K562 (cell line): ENCODE results near the gene LGI4. TPM values are rescaled to one million over a fixed set of nuclear protein-coding genes. Genes with fewer than 3 reads are reported as not detected.

ENCODE experiments used
- ATAC-seq: fragments of 200-7000 bp; cut with Tn5 transposase; 3 replicates; pipeline ENCODE4 v1.9.1; 2020; ENCODE audit warnings: moderate library complexity
- BruUV-seq: library from RNA; stranded (reverse); fragments of 400-500 nt; replicated peaks from 2 replicates; lab custom pipeline; 2021; lab: Mats Ljungman, UMichigan
- CTCF ChIA-PET: fragments of 300-600 bp; formaldehyde crosslinking; extraction: SDS; loops from one replicate; lab custom pipeline; 2021; ENCODE audit warnings: low intra/inter-chr PET ratio; lab: Yijun Ruan, JAX
- POLR2A ChIA-PET: fragments of 300-600, 350-650 bp; sonication (Branson Sonifier 250); formaldehyde crosslinking; extraction: SDS; loops from one replicate; lab custom pipeline; 2021; ENCODE audit warnings: antibody characterized with exemption, inconsistent platforms; lab: Yijun Ruan, JAX
- DNase-seq, 4 experiments: peaks; one replicate each; pipeline versions ENCODE4 v3.0.0 to v3.0.0-alpha.2; 2011 to 2018; ENCODE audit warnings: low spot score in 3 of 4, mixed read lengths in 3 of 4; ENCODE audit errors: extremely low read depth in 1 of 4
- FAIRE-seq: peaks from 2 replicates; lab custom pipeline; 2011; peaks lifted over from hg19 to GRCh38; lab: Jason Lieb, UNC
- H2AFZ ChIP-seq: 2 replicates; pipeline ENCODE4 v1.6.0; 2011; ENCODE audit warnings: low read depth, low read length, control low read depth, inconsistent platforms
- H3K27ac ChIP-seq: fragments of 200-600 bp; 3 replicates; pipeline ENCODE4 v1.8.0; 2011; ENCODE audit warnings: low read depth, mild to moderate bottlenecking, control low read depth, inconsistent platforms, low read length, moderate library complexity, mixed read lengths; ENCODE audit errors: extremely low read depth
- H3K27me3 ChIP-seq, 2 experiments: fragments of 300-600 bp in 1 of 2; 2 replicates in 1 of 2; 3 replicates in 1 of 2; pipeline versions ENCODE4 v1.6.0 to v1.8.0; 2011; ENCODE audit warnings: inconsistent platforms in 2 of 2, low read length in 2 of 2, mild to moderate bottlenecking in 1 of 2, mixed read lengths in 1 of 2, moderate library complexity in 1 of 2; ENCODE audit not compliant: control insufficient read depth in 2 of 2, insufficient read depth in 2 of 2
- H3K36me3 ChIP-seq: fragments of 300-600 bp; 3 replicates; pipeline ENCODE4 v1.8.0; 2011; ENCODE audit warnings: mild to moderate bottlenecking, low read length, inconsistent platforms; ENCODE audit not compliant: control insufficient read depth, insufficient read depth
- H3K4me1 ChIP-seq, 2 experiments: fragments of 200-600 bp in 1 of 2; replicated peaks in 1 of 2; 2 replicates in 1 of 2; 3 replicates in 1 of 2; pipeline versions ENCODE4 v1.5.1 to v1.8.0; 2011; ENCODE audit warnings: inconsistent platforms in 2 of 2, low read length in 2 of 2, mild to moderate bottlenecking in 1 of 2, mixed read lengths in 1 of 2, moderate library complexity in 1 of 2; ENCODE audit not compliant: control insufficient read depth in 2 of 2, insufficient read depth in 2 of 2
- H3K4me2 ChIP-seq: 2 replicates; pipeline ENCODE4 v1.6.1; 2011; ENCODE audit warnings: low read length, control low read depth, inconsistent platforms, mixed read lengths; ENCODE audit not compliant: insufficient read depth
- H3K4me3 ChIP-seq: fragments of 200-600 bp; sonication (generic), shearing (Covaris generic); 2 replicates; pipeline ENCODE4 v1.5.1; 2016; ENCODE audit warnings: control low read depth, inconsistent platforms
- H3K79me2 ChIP-seq: fragments of 200-600 bp; 3 replicates; pipeline ENCODE4 v1.8.0; 2011; ENCODE audit warnings: low read length, inconsistent platforms; ENCODE audit not compliant: control insufficient read depth, insufficient read depth
- H3K9ac ChIP-seq, 2 experiments: 2 replicates each; pipeline versions ENCODE4 v1.6.0 to v1.6.1; 2011; ENCODE audit warnings: low read depth in 2 of 2, low read length in 2 of 2, control low read depth in 1 of 2, inconsistent platforms in 1 of 2, mild to moderate bottlenecking in 1 of 2, mixed read lengths in 1 of 2; ENCODE audit not compliant: insufficient read depth in 1 of 2
- H3K9me1 ChIP-seq: one replicate; pipeline ENCODE4 v1.6.0; 2011; ENCODE audit warnings: inconsistent platforms, mild to moderate bottlenecking, low read length, moderate library complexity; ENCODE audit not compliant: control insufficient read depth, insufficient read depth
- H3K9me3 ChIP-seq: replicated peaks from 2 replicates; pipeline ENCODE4 v1.5.1; 2011; ENCODE audit warnings: low read depth, low read length, inconsistent platforms; ENCODE audit not compliant: control insufficient read depth, insufficient read depth
- H4K20me1 ChIP-seq: replicated peaks from 2 replicates; pipeline ENCODE4 v1.6.1; 2011; ENCODE audit warnings: low read length, inconsistent platforms, mixed read lengths; ENCODE audit not compliant: control insufficient read depth, insufficient read depth
- ARID1B ChIP-seq: fragments of 450-650 bp; IDR thresholded peaks from 2 replicates; pipeline ENCODE4 v1.6.1; 2016; ENCODE audit warnings: antibody characterized with exemption, mild to moderate bottlenecking, inconsistent platforms
- EP300 ChIP-seq: IDR thresholded peaks from 2 replicates; pipeline ENCODE4 v1.6.1; 2012; ENCODE audit warnings: low read length, improper control_type of control experiment
- NFIX ChIP-seq: fragments of 250-450 bp; sonication (Bioruptor Pico); IDR thresholded peaks from 2 replicates; pipeline ENCODE4 v1.4.0; 2020; ENCODE audit warnings: low read depth, mild to moderate bottlenecking, moderate library complexity
- ZNF217 ChIP-seq: sonication (generic); formaldehyde crosslinking; IDR thresholded peaks from 2 replicates; pipeline ENCODE4 v1.8.0; 2022; ENCODE audit warnings: mild to moderate bottlenecking, missing genetic modification reagents
- WGBS: fragments of 100-300 bp; shearing (Covaris generic); methylation state at CpG from one replicate; pipeline ENCODE4 v1.1.6; 2016; ENCODE audit warnings: low coverage, mixed read lengths; ENCODE audit not compliant: insufficient coverage; ENCODE audit errors: missing lambda C conversion rate; 5-methylcytosine and 5-hydroxymethylcytosine counted together
- in situ Hi-C: fragments of 300-500 bp; cut with MboI; formaldehyde crosslinking; loops from 4 replicates; pipeline ENCODE4 v1.15.0; 2018; ENCODE audit warnings: inconsistent platforms, mixed read lengths
- intact Hi-C: fragments of 100-400 bp; cut with micrococcal nuclease; formaldehyde crosslinking; loops from 2 replicates; pipeline ENCODE4 v1.14.2; 2022
- polyA plus RNA-seq, 8 experiments: library from polyadenylated mRNA; depleted of rRNA in 4 of 8; stranded (reverse) in 5 of 8; unstranded in 3 of 8; fragments of >200 nt; fragmentation: Nextera tagmentation in 2 of 8; fragmentation: Illumina TruSeq in 1 of 8; extraction: Ambion mirVana in 2 of 8; extraction: Trizol in 1 of 8; gene quantifications; 2 replicates each; pipeline versions ENCODE4 v1.2.1 to v1.2.3, GENCODE V29; 2011 to 2014; ENCODE audit warnings: inconsistent platforms in 1 of 8, missing spikeins in 1 of 8
- total RNA-seq, 7 experiments: library from RNA; depleted of rRNA in 6 of 7; stranded (reverse); fragments of >200 nt in 6 of 7; fragmentation: Illumina TruSeq in 2 of 7; extraction: Trizol in 2 of 7; gene quantifications; 2 replicates each; pipeline versions ENCODE4 v1.2.1 to v1.2.3, GENCODE V29; 2011 to 2021; ENCODE audit warnings: low replicate concordance in 1 of 7
- TF ChIP-seq, protein P1 (sequence below): fragments of 200-800 bp; sonication (Bioruptor generic); IDR thresholded peaks from 2 replicates; pipeline ENCODE4 v1.6.1; 2016; ENCODE audit warnings: missing genetic modification characterization, missing compliant biosample characterization
- TF ChIP-seq, protein P2 (sequence below): fragments of 250-450 bp; sonication (Bioruptor Pico); IDR thresholded peaks from 2 replicates; pipeline ENCODE4 v1.4.0; 2020; ENCODE audit warnings: borderline replicate concordance
- TF ChIP-seq, protein P3 (sequence below): sonication (generic); formaldehyde crosslinking; IDR thresholded peaks from 2 replicates; pipeline ENCODE4 v1.8.0; 2022; ENCODE audit warnings: mild to moderate bottlenecking, missing genetic modification reagents
- TF ChIP-seq, protein P4 (sequence below): fragments of 450-650 bp; IDR thresholded peaks from 2 replicates; pipeline ENCODE4 v1.6.1; 2014; ENCODE audit warnings: low read depth, mild to moderate bottlenecking, moderate library complexity, borderline replicate concordance

The LGI4 gene
- total and polyA plus RNA-seq, 9 of the 15 experiments (the other 6 are each of a cell fraction or from before 2014, with no cell fraction given): 0.14 to 0.30 (median 0.24) TPM; not detected in 4

DNA sequence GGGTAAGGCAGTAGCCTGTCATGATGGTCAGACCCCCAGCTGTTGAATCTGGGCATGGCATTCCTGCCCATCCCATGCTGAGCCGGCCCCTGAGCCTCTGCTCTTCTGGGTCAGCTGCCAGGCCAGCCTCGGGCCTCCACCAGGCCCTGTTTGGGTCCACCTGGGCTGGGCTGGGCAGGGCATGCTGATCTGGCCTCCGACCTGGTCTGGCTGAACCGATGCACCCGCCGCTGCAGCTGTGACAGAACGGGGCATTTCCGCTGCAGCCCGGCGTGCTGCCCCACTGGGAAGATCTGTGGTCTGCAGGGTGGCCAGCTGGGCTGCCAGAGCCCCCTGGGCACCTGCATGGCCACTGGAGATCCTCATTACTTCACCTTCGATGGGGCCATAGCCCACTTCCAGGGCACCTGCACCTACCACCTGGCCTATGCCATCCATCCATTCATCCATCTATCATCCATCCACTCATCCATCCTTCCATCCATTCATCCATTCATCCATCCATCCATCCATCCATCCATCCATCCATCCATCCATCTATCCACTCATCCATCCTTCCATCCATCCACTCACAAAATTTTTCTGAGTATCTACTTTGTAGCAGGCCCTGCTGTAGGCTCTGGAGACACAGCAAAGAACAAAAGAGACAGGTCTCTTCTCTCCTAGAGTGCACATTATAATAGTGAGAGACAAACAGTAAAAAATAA is 40.8 kb downstream of the LGI4 start:
- no peak for FAIRE-seq
- Histone ChIP-seq H3K79me2 (no peaks in the 10 kb centered on the region), H3K9me3 (no peaks in the 10 kb centered on the region), H3K9ac (peak overlapping the region in 1 of 2 experiments; percentile 66; a peak in 2 of 4 replicates), H3K27ac (no peak overlapping the region), H4K20me1 (no peaks in the 10 kb centered on the region), H3K36me3 (no peaks in the 10 kb centered on the region), H3K4me2 (no peak overlapping the region), H3K9me1 (no peaks in the 10 kb centered on the region), H2AFZ (no peak overlapping the region), H3K4me1 (peaks cover 12 to 47% of the 10 kb centered on the region in 2 experiments; a peak in 4 of 5 replicates), H3K4me3 (no peak overlapping the region), H3K27me3 (no peaks in the 10 kb centered on the region)
- ChIA-PET CTCF (interaction anchor here (0.6 kb wide), 1 partner anchor 95 kb away, joined by 3 read pairs; no protein-coding TSS in a partner anchor), POLR2A (interaction anchor here (1.0 kb wide), 1 partner anchor 50 kb away, joined by 4 read pairs; no protein-coding TSS in a partner anchor)
- 76% methylated on average over 11 of the region's 11 CpGs for WGBS
- no peak for ATAC-seq
- in situ Hi-C loops: no loop called here
- BruUV-seq: no TSS peak
- intact Hi-C loops: loop anchor here (10.0 kb wide), 1 partner anchor 49 kb away; the partner anchor contains the start of gene HPN
- DNase-seq: no peak
- TF ChIP-seq ARID1B: no peak
- no peak for TF ChIP-seq EP300
- TF ChIP-seq, protein P1, sequence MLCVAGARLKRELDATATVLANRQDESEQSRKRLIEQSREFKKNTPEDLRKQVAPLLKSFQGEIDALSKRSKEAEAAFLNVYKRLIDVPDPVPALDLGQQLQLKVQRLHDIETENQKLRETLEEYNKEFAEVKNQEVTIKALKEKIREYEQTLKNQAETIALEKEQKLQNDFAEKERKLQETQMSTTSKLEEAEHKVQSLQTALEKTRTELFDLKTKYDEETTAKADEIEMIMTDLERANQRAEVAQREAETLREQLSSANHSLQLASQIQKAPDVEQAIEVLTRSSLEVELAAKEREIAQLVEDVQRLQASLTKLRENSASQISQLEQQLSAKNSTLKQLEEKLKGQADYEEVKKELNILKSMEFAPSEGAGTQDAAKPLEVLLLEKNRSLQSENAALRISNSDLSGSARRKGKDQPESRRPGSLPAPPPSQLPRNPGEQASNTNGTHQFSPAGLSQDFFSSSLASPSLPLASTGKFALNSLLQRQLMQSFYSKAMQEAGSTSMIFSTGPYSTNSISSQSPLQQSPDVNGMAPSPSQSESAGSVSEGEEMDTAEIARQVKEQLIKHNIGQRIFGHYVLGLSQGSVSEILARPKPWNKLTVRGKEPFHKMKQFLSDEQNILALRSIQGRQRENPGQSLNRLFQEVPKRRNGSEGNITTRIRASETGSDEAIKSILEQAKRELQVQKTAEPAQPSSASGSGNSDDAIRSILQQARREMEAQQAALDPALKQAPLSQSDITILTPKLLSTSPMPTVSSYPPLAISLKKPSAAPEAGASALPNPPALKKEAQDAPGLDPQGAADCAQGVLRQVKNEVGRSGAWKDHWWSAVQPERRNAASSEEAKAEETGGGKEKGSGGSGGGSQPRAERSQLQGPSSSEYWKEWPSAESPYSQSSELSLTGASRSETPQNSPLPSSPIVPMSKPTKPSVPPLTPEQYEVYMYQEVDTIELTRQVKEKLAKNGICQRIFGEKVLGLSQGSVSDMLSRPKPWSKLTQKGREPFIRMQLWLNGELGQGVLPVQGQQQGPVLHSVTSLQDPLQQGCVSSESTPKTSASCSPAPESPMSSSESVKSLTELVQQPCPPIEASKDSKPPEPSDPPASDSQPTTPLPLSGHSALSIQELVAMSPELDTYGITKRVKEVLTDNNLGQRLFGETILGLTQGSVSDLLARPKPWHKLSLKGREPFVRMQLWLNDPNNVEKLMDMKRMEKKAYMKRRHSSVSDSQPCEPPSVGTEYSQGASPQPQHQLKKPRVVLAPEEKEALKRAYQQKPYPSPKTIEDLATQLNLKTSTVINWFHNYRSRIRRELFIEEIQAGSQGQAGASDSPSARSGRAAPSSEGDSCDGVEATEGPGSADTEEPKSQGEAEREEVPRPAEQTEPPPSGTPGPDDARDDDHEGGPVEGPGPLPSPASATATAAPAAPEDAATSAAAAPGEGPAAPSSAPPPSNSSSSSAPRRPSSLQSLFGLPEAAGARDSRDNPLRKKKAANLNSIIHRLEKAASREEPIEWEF: no peak
- no peak for TF ChIP-seq ZNF217 (CRISPR knock-in tag)
- TF ChIP-seq, protein P2, sequence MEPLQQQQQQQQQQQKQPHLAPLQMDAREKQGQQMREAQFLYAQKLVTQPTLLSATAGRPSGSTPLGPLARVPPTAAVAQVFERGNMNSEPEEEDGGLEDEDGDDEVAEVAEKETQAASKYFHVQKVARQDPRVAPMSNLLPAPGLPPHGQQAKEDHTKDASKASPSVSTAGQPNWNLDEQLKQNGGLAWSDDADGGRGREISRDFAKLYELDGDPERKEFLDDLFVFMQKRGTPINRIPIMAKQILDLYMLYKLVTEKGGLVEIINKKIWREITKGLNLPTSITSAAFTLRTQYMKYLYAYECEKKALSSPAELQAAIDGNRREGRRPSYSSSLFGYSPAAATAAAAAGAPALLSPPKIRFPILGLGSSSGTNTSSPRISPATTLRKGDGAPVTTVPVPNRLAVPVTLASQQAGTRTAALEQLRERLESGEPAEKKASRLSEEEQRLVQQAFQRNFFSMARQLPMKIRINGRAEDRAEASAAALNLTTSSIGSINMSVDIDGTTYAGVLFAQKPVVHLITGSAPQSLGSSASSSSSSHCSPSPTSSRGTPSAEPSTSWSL (CRISPR knock-in tag): no peak
- TF ChIP-seq, protein P3, sequence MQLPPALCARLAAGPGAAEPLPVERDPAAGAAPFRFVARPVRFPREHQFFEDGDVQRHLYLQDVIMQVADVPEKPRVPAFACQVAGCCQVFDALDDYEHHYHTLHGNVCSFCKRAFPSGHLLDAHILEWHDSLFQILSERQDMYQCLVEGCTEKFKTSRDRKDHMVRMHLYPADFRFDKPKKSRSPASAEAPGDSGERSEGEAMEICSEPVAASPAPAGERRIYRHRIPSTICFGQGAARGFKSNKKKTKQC (CRISPR knock-in tag): no peak
- TF ChIP-seq, protein P4, sequence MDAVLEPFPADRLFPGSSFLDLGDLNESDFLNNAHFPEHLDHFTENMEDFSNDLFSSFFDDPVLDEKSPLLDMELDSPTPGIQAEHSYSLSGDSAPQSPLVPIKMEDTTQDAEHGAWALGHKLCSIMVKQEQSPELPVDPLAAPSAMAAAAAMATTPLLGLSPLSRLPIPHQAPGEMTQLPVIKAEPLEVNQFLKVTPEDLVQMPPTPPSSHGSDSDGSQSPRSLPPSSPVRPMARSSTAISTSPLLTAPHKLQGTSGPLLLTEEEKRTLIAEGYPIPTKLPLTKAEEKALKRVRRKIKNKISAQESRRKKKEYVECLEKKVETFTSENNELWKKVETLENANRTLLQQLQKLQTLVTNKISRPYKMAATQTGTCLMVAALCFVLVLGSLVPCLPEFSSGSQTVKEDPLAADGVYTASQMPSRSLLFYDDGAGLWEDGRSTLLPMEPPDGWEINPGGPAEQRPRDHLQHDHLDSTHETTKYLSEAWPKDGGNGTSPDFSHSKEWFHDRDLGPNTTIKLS: no peak
- no peak for TF ChIP-seq NFIX (CRISPR knock-in tag)
